Measurements from ENCODE around the gene FBXW11.

GRCh38 chr5:171835066-171835465, 171.4 kb downstream of the FBXW11 start:
- TF ChIP-seq CTCF (IDR thresholded peaks at IDR 0.05 in 8 of 11, conservative IDR thresholded peaks at IDR 0.05 in 3 of 11): no peak
- TF ChIP-seq POLR2AphosphoS5 (IDR thresholded peaks at IDR 0.05): no peak
- no peak for TF ChIP-seq POLR2A (IDR thresholded peaks at IDR 0.05)

All from spleen (tissue), 7 donors.